ENCODE measurements around the gene CTSF. TPM values are rescaled to one million over a fixed set of nuclear protein-coding genes. Genes with fewer than 3 reads are reported as not detected.

CTSF gene
- total RNA-seq, 4 donors from 2014 or later, result 5.4 to 24.3 (median 21.8) TPM

DNA sequence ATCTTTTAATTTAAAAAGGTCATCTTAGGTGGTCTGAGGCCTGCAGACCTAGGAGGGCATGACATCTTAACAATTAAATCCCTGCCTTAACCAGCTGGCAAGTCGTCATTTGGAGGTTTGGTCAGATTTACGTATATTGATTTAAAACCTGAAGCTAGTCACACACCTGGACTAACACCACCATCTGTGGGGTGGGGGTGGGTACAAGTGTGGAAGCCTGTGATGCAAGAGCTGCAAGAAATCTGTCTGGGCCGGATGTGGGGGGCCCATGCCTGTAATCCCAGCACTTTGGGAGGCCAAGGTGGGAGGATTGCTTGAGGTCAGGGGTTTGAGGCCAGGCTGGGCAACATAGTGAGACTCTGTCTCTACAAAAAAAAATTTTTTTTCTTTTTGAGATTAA is 12.9 kb upstream of the CTSF start:
- Histone ChIP-seq H3K27me3 (no peaks in the 10 kb centered on the region), H3K27ac (no peak overlapping the region), H3K36me3 (no peaks in the 10 kb centered on the region), H3K4me1 (peaks cover 0 to 4% (median 3%) of the 10 kb centered on the region in 4 donors), H3K4me3 (no peak overlapping the region), H3K9me3 (no peaks in the 10 kb centered on the region)
- TF ChIP-seq CTCF (IDR thresholded peaks at IDR 0.05) (no peak), POLR2A (IDR thresholded peaks at IDR 0.05) (no peak)
- DNase-seq, result no peak

- TF ChIP-seq POLR2A (IDR thresholded peaks at IDR 0.05) (no peak), CTCF (IDR thresholded peaks at IDR 0.05) (no peak)
- DNase-seq, result no peak
- no peaks in the 10 kb centered on the region for H3K9me3 ChIP-seq
- no peaks in the 10 kb centered on the region for H3K36me3 ChIP-seq
- H3K27ac ChIP-seq, result no peak overlapping the region
- no peaks in the 10 kb centered on the region for H3K27me3 ChIP-seq
- H3K4me1 ChIP-seq, result peaks cover 0 to 4% (median 3%) of the 10 kb centered on the region in 4 donors
- no peak overlapping the region for H3K4me3 ChIP-seq
Observed at GRCh38 chr11:66580803-66581202, 12.4 kb upstream of the CTSF start.

DNA sequence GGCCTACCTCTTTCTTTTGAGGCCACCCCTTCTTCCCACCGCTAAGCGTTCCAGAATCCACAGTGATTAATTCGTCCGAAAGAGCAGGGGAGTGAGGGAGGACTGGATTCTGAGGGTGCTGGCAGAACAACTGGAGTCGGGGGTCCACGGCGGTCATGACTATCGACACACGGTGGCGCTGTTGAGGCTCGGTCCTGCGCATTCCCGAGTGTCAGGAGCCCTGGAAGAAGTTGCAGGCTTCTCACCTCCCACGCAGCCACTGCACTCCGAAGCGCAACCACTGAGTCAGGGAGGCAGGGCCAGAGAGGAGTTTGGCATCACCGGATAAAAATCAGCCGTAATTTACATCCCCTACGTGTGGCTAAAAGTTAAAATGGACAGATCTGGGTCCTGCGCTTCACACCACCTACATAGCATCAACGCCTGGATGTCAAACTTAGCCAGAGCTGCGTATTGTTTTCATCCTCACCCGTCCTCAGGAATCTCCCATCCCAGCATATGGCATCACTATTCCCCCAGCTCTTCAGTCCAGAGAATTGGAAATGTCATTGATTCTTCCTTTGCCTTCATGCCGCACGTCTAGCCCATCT is 10.7 kb upstream of the CTSF start:
- no peak overlapping the region for H3K4me3 ChIP-seq
- H3K4me1 ChIP-seq, result peaks cover 0 to 4% (median 3%) of the 10 kb centered on the region in 4 donors
- no peak overlapping the region for H3K27ac ChIP-seq
- H3K36me3 ChIP-seq, result no peaks in the 10 kb centered on the region
- TF ChIP-seq POLR2A (IDR thresholded peaks at IDR 0.05) (no peak), CTCF (IDR thresholded peaks at IDR 0.05) (peak; percentile 81 to 91 (median 88))
- H3K27me3 ChIP-seq, result no peaks in the 10 kb centered on the region
- peak; percentile 79 to 90 (median 85) for DNase-seq
- no peaks in the 10 kb centered on the region for H3K9me3 ChIP-seq

- Histone ChIP-seq H3K4me1 (peaks cover 0 to 9% (median 2%) of the 10 kb centered on the region in 4 donors), H3K36me3 (no peaks in the 10 kb centered on the region)
- DNase-seq, result no peak
Observed at GRCh38 chr11:66570850-66571180, 2.4 kb upstream of the CTSF start.

DNA sequence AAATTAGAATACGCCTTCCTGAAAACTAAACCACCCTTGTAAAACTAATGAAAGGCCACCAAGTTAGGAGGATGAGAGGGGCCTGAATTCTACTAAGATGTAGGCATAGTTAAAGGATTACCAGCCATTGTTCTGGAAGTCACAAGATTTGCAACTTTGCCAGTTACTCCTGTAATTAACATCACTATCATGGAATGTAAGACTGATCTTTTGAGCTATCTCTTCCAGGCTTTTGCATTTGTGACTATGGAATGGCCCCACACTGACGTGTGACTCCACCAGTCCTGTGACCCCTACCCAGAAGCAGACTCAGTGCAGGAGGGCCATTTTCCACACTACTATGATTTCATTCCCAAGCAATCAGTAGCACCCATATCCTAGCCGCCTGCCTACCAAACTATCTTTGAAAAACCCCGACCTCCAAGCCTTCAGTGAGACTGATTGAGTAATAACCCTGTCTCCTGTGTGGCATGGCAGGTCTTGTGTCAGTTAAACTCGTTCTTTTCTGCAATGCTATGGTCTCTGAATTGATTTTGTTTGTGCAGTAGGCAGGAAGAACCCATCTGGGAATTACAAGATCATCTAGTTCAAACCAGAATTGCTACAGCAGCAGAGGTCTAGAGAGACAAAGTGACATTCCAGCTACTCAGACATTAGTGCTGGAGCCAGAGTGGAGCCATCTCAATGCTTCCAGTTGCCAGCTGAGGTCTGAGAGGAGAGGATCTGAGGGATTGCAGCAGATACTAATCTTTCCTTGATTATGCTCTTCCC is 1.9 kb upstream of the CTSF start:
- Histone ChIP-seq H3K4me1 (peaks cover 0 to 9% (median 2%) of the 10 kb centered on the region in 4 donors), H3K27me3 (no peaks in the 10 kb centered on the region), H3K36me3 (no peaks in the 10 kb centered on the region), H3K4me3 (no peak overlapping the region), H3K27ac (no peak overlapping the region), H3K9me3 (no peaks in the 10 kb centered on the region)
- no peak for TF ChIP-seq CTCF (IDR thresholded peaks at IDR 0.05)
- TF ChIP-seq POLR2A (IDR thresholded peaks at IDR 0.05), result no peak
- DNase-seq, result no peak

More at GRCh38 chr11:66570850-66571180, 2.4 kb upstream of the CTSF start:
- Histone ChIP-seq H3K4me3 (no peak overlapping the region), H3K27me3 (no peaks in the 10 kb centered on the region), H3K27ac (no peak overlapping the region), H3K9me3 (no peaks in the 10 kb centered on the region)
- TF ChIP-seq POLR2A (IDR thresholded peaks at IDR 0.05) (no peak), CTCF (IDR thresholded peaks at IDR 0.05) (no peak)
